NCI-H510A (cell line): Measurements from ENCODE around the gene GAB1.
A peak's percentile ranks its signal among the peaks of the same experiment; 100 is the strongest.

Experiments used
- DNase-seq: peaks from one replicate; lab custom pipeline; 2025; lab: John Stamatoyannopoulos, UW

GAB1 gene

DNA sequence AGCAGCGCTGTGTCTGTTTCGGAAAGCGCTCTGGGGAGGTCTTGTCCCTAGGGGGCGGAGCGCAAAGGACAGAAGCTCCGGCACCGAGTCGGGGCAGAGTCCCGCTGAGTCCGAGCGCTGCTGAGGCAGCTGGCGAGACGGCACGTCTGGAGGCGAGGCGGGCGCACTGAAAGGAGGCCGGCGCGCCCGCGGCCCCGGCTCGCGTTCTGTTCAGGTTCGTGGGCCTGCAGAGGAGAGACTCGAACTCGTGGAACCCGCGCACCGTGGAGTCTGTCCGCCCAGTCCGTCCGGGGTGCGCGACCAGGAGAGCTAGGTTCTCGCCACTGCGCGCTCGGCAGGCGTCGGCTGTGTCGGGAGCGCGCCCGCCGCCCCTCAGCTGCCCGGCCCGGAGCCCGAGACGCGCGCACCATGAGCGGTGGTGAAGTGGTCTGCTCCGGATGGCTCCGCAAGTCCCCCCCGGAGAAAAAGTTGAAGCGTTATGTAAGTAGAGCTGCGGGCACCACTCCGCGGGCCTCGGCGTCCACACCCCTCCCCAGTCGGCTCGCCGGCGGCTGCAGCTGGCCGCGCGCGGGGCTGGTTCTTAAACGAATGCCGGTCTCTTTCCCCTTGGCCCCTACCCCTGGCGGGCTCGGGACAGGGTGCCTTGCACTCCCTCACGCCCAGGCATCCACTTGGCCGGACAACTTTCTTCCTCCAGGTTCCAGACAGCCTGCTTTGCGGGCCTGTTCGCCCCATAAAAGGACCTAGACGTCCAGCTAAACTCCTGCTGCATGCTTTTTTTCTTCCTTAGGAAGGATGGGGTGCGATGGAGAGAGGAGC is at the start of gene GAB1:
GAB1 (plus strand) TSS at position 96 of the 819 bp plus-strand sequence; CDS start at position 409, 313 bp downstream.
- peak; percentile 59 for DNase-seq

DNA sequence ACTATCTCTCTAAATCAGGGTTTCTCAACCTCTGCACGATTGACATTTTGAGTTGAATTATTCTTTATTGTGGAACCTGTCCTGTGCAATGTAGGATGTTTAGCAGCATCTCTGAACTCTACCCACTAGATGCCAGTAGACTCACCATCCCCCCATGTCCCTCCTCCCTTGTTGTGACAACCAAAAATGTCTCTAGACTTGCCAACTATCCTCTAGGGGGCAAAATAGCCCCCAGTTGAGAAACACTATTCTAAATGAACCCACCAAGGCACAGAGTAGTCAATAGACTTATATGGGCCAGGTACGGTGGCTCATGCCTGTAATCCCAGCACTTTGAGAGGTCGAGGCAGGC is 49.1 kb upstream of the GAB1 start:
- no peak for DNase-seq

DNA sequence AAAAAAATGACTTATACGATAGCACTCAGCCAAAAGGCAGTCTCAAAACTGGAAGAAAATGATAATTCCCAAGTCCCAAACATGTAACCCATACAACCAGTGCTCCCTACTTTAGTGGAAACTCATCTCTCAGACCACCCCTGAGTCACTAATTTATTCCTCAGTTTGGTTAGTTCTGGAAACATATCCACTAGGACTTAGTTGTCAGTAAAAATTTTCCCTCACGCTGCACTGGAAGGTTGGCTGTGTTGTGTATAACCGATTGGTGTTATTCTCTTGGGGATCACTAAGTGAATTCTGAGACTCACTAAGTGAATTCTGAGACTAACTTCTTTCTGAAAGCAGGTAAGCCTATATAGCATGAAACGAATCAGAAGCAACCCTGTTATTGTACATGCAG is 48.5 kb upstream of the GAB1 start:
- no peak for DNase-seq

DNA sequence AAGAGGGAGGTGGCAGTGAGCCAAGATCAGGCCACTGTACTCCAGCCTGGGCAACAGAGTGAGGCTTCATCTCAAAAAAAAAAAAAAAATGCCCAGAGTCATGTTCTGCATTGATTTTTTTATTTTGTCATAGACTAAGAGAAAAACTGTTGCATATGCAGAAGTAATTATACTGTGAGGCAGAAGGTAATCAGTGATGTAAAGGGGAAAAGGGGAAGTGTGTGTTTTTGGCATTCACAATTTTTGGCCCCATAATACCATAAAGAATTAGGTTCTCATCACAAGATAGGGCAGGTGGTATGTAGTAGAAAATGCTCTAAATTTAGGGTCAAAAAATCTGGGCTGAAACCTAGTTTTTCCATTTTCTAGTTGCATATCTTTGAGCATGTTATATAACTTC is 47.3 kb upstream of the GAB1 start:
- no peak for DNase-seq

DNA sequence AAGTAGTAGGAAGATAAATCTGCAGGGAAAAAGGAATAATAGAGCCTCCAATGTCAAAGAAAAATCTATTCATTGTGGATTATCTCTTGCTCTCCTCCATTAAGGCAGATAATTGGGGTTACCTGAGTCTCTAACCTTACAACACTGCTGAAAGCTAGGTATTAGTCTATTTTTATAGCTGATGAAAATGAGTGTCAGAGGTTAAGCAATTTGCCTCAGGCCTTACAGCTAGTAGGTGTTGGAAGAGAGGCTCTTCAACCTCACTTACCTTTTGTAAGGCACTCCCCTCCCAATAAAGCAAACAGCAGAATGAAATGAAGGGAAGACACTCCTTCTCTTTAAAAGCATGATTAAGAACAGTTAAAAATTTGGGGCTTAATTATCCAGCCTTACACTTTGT is 45.4 kb upstream of the GAB1 start:
- no peak for DNase-seq

DNA sequence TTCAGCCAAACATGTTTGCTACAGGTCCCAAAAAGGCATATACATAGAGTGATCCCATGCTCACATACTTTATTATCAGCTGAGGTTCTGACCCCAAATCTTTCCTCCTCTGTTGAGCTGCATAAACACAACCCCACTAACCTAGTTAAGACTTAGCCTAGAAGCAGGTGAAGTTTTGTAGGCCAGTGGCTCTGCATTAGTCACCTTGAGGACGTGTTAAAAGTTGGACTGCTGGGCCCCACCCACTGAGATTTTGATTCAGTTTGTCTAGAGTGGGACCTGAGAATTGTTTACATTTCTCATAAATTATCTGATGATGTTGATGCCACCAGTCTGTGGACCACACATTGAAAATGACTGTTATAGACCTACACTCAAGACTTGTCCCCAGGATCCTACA is 43.8 kb upstream of the GAB1 start:
- DNase-seq = no peak

DNA sequence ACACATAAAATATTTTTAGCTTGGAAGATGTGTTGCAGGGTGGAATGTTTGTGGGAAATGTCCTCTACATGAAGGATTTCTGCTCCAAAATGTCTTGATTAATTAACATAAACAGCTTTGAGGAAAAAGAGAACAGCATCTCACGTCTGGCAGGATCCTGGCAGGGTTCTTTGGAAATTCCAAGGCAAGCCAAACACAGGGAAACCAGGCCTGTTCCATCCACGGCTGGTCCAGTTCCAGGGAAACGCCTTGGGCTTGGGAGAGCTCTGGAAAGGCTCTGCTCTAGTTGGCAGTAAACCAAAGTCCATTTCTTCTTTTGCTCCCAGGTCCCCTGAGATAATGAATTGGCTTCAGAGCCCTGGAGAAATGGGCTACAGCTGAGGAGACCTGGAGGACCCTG is 42.4 kb upstream of the GAB1 start:
- DNase-seq = no peak

DNA sequence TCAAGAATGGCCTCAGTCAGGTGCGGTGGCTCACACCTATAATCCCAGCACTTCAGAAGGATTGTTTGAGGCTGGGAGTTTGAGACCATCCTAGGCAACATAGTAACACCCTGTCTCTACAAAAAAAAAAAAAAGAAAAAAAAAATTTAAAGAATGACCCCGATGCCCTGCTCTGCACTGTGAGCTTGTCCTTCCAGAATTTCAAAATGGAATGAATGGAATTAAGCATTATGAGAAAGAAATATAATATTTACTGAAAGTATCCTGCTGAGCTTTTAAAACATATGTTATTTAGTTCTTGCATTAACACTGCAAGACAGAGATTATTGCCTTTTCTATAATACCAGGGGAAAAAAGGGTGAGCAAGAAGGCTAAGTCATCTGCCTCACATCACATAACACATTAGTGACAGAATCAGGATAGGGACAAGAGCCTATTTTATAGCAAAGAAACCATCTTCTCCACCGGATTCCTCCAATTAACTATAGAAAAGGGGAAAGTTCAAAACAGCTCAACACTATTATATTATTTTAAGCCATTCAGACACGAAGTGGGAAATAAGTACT is 41.9 kb upstream of the GAB1 start:
- no peak for DNase-seq

DNA sequence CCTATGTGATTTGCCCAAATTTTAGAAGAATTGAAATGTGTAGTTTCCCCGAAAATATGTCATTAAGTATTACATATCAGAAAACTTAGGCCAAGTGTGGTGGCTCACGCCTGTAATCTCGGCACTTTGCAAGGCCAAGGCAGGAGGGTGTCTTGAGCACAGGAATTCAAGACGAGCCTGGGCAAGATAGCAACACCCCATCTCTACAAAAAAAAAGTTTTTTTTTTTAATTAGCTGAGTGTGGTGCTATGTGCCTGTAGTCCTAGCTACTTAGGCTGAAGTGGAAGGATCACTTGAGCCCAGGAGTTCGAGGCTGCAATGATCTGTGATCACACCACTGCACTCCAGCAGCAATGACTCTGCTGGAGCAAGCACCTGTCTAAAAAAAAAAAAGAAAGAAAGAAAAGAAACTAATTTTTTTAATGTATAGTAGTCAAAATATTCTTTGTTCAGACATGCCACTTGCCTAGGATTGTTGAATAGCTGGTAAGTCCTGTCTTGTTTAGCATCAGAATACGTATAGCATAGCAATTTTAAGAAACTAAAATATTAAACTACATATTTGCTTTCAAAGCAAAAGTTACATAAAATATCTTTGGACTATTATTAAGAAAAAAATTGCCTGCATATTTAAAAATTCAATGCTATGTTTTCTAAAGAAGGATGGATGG is 40.1 kb upstream of the GAB1 start:
- DNase-seq = no peak

DNA sequence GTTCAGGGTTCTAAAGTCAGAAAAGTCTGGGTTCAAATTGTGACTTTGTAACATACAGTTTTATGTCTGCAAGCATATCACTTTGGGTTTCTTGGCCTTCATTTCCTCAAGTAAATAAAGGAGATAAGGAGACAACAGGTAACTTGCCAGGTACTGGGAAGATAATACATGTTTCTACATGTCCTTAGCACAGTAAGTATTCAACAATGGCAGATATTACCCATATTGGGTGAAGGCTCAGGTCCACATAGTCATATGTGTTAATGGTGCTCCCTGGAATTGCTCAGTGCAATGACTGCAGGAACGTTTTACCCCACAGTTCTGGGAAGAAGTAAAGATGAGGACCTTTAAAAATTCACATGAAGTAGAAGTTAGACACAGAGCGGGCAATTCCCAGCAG is 35.8 kb upstream of the GAB1 start:
- DNase-seq = no peak

DNA sequence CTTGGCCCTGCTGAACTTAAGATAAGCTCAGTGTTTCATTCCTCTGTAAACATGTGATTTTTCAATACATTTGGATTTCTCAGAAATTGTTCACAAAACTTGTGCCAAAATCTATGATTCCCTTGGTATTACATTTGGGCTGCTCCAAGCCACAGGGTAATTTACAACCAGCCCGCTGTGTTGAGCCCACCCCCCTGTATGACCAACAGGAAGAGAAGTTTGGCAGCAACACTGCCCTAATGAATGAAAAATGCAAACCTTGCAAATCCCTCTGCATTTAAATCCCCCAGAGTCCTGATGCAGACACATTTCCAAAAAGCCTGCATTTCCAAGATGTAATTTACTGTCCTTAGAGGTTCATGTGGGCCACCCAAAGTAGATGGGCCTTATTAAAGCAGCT is 34.1 kb upstream of the GAB1 start:
- DNase-seq = no peak

DNA sequence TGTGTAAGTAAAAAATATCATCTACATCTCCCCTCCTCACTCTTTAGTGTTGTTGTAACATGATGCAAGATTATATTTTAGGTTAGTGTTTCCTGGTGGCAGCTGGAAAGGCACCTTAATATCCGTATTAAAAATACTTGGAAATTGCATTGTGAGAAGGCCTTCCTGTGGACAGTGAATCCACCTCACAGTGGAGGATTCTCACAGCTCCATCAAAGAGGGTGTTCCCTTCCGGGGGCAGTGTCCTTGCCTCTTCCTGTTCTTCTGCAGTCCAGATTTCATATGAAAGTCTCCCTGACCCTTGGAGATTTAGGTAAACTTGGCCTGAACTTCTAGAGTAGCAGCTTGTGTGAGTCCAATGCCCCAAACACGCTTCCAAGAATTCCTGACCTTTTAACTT is 29.9 kb upstream of the GAB1 start:
- no peak for DNase-seq

DNA sequence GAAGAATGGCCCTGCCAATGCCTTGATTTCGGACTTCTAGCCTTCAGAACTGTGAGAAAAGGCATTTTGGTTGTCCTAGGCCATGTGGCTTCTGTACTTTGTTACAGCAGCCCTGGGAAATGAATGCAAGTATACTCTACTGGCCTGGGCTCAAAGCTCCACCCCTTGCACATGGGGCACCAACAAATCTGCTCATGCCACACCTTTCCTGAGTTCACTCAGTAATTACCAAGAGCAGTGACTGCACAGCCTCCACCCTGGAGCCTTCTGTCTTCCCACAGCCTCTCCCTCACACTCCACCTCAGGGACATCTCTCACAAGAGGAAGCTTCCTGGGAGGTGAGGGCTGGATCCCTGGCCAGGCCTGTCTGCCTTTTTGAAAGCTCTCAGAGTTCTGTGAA is 29.1 kb upstream of the GAB1 start:
- DNase-seq = no peak

DNA sequence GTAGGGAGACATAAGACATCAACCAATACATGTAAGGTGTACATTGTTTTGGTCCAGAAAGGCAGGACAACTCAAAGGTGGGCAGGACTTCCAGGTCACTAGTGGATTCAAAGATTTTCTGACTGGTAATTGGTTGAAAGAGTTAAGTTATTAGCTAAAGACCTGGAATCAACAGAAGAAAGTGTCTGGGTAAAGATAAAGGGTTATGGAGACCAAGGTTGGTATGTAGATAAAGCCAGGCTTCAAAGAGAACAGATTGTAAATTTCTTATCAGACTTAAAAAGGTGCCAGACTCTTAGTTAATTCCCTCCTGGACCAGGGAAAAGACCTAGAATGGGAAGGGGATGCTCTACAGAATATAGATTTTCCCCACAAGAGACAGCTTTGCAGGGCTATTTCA is 28.3 kb upstream of the GAB1 start:
- no peak for DNase-seq

DNA sequence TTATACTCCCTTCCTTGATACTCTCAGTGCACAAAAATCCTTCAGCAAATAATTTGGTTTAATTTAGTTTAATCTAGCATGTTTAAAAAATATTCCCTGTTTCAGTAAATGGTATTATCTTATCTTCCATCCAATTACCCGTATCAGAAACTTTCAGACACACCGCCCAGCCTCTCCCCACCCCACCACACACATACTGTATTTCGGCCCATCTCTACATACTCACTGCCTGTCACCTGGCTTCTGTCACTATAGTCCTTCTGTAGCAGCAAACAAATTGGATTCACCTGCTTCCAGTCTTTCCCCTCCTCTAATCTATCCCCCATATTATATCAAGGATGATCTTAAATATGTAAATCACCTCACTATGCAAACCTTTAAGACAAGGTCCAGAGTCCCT is 24.8 kb upstream of the GAB1 start:
- no peak for DNase-seq

DNA sequence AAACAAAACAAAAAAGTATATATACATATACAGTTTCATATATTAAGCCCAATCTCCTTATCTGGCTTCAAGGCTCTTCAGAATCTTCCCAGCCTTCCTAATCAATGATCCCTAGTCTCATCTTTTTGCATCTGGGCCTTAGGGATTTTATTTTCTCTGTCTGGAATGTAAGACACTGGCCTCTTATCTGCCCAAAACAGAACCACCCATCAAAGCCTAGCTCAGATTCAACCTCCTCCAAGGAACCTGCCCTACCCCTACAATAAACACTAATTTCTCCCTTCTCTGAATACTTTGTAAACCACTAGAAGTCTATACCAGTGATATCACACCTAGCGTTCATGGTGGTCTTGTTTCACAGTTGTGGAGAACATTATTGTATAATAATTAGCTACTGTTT is 23.2 kb upstream of the GAB1 start:
- no peak for DNase-seq

DNA sequence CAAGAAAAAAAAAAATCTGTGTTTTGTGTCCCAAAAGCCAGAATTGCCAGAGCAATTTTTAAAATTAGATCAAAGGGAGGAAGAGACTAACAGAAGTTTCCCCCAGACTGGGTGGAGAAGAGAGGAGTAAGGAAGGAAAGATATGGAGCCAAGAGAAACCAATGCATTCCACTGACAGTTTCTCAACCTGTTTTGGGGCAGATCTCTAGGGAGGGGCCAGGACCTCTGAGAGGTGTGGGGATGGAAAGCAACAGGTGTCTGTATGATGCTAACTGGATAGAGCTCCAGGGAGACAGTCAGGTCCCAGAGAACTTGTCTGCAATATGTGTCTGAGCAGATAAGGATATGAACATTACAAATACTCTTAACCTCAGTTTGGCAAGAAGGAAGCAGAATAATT is 22.7 kb upstream of the GAB1 start:
- DNase-seq = no peak

DNA sequence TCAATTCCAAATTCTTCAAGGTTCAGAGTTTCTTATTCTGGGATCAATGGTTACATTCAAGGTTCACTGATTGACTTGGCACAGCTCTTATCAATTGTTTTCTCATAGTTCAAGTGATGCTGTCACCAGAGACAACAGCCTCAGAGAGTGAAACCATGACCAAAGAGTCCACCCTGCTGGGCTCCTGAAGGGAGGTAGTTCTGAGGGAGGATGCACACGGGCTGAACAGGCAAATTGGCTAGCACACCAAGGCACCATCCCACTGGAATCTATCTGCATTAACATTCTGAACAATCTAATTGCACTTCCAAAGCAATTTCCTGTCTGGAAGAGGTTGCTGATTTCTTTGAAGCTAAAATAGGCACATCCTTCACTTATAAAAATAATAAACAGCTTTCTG is 16.6 kb upstream of the GAB1 start:
- no peak for DNase-seq

DNA sequence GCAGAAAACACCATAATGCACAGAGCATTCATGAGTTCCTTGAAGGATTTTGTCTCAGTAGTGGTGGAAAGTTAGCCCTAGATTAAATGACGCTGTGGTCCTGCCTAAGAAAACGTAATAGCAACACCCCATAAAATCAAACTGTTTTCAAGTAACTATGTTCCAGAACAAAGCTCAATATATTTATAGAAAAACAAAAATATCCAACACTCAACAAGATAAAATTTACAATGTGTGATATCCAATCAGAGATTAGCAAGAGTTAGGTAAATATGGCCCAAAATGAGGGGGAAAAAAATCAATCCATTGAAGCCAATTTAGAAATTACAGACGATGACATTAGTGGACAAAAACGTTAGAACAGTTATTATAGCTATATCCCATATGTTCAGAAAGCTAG is 9.9 kb upstream of the GAB1 start:
- no peak for DNase-seq

DNA sequence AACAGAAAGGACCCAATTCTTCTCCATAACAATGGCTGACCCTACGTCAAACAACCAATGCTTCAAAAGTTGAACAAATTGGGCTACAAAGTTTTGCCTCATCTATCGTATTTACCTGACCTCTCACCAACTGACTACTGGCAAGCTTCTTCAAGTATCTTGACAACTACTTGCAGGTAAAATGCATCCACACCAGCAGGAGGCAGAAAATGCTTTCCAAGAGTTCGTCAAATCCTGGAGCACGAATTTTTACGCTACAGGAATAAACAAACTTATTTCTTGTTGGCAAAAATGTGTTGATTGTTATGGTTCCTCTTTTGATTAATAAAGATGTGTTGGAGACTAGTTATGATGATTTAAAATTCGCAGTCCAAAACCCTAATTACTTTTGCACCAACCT is 6.7 kb upstream of the GAB1 start:
- DNase-seq = no peak

DNA sequence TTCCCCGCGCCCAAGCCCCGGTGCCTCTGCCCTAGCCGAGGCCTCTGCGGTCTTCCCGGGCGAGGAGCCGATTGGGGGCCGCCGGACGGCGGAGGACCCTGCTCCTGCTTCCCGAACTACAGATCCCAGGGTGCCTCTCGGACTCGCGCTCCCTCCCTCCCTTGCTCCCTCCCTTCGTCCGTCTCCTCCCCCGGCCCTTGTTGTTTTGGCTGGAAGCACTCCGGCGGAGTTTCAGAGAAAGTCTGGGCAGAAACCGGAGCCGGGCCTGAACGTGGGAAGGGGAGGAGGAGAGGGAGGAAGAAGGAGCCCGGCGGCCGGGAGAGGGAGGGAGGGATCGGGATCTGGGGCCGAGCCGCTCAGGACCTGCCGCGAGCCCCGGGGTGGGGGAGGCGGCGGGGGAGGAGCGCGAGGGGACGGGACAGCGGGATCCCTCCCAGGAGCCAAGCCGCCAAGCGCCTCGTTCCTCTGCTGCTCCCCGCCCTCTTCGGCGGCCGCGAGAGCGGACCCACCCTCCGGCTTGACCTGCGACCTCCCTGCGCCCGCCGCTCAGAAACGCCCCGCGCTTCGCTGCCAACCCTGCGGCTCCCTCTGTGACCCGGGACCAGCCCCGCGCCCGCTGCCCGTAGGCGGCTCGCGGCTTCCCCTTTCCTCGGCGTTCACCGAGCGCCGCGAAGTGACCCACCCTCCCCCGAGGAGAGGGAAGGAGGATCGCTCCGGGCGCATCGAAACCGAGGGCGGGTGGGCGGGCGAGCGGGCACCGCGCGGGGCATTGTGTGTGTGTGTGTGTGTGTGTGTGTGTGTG is 496 bp upstream of the GAB1 start:
- peak; percentile 68 for DNase-seq

DNA sequence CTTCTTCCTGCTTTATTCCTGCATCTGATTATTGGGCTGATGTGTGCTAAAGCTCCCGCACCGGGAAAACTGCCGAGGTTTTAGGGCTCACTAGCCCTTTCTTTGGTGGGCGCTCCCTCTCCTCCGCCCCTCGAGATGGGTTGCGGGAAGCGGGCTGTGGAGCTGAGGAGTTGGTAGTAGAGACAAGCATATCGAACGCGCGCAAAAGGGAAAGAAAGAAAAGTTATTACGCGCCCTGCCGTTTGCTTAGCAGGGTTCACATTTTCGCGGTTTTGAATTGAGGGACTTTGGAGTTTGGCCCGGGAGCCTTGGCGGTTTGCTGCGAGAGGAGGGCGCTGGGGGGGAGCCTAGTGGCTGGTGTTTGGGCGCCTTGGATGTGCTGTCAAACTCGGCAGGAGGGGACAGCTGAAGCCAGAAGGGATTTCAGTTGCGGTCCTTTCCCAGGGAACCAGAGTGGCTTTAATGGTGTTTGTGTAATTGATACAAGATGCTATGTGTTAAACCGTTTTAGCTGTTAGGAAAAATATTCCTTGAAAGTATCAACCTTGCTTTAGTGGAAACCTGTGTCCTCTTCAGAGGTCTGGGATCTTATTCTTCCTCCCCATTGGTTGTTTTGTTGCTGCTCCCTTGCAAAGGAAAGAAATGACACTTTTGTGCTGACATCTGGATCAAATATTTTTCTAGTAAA is 1.1 kb downstream of the GAB1 start:
- DNase-seq = no peak
